H1 (cell line): ENCODE data around the gene PRX. TPM values are rescaled to one million over a fixed set of nuclear protein-coding genes. Genes with fewer than 3 reads are reported as not detected.

Experiments
- CTCF ChIA-PET: fragments of 300-600 bp; sonication (Branson Sonifier 250); formaldehyde crosslinking; loops from one replicate; lab custom pipeline; 2021; ENCODE audit not compliant: partially characterized antibody; lab: Charles Lee
- POLR2A ChIA-PET: fragments of 300-600 bp; sonication (Branson Sonifier 250); formaldehyde crosslinking; loops from one replicate; lab custom pipeline; 2021; ENCODE audit warnings: inconsistent platforms; ENCODE audit not compliant: partially characterized antibody; lab: Charles Lee
- DNase-seq, 2 experiments: peaks; one replicate each; pipeline versions ENCODE4 v3.0.0 to v3.0.0-alpha.2; 2010 to 2022; ENCODE audit warnings: low spot score in 2 of 2, low read depth in 1 of 2, mixed read lengths in 1 of 2
- FAIRE-seq: peaks from 2 replicates; lab custom pipeline; 2011; peaks lifted over from hg19 to GRCh38; lab: Jason Lieb, UNC
- H2AFZ ChIP-seq: 2 replicates; pipeline ENCODE4 v1.8.1; 2012; ENCODE audit warnings: low read length, inconsistent platforms
- H2AK5ac ChIP-seq: 2 replicates; pipeline ENCODE4 v1.6.1; 2013; ENCODE audit warnings: low read depth, low read length
- H2BK120ac ChIP-seq: replicated peaks from 2 replicates; pipeline ENCODE3; 2013; ENCODE audit warnings: low read depth, low read length, inconsistent platforms
- H2BK12ac ChIP-seq: 2 replicates; pipeline ENCODE4 v1.6.1; 2013; ENCODE audit warnings: low read depth, low read length
- H2BK15ac ChIP-seq: 2 replicates; pipeline ENCODE4 v1.6.1; 2013; ENCODE audit warnings: low read length
- H2BK20ac ChIP-seq: 2 replicates; pipeline ENCODE4 v1.6.1; 2013; ENCODE audit warnings: low read length
- H2BK5ac ChIP-seq: 2 replicates; pipeline ENCODE4 v1.6.1; 2013; ENCODE audit warnings: low read depth, low read length
- H3K14ac ChIP-seq: 2 replicates; pipeline ENCODE4 v1.6.1; 2013; ENCODE audit warnings: inconsistent platforms; ENCODE audit not compliant: insufficient read length
- H3K18ac ChIP-seq: 2 replicates; pipeline ENCODE4 v1.6.1; 2013; ENCODE audit warnings: low read length; ENCODE audit errors: extremely low read depth
- H3K23ac ChIP-seq: 2 replicates; pipeline ENCODE4 v1.6.1; 2013; ENCODE audit warnings: inconsistent platforms; ENCODE audit not compliant: insufficient read length
- H3K23me2 ChIP-seq: 2 replicates; pipeline ENCODE4 v1.6.1; 2013; ENCODE audit warnings: low read depth, low read length
- H3K27ac ChIP-seq: 2 replicates; pipeline ENCODE4 v1.6.1; 2011; ENCODE audit warnings: low read depth, low read length, inconsistent platforms
- H3K27me3 ChIP-seq, 4 experiments: replicated peaks in 1 of 4; 1 replicate in 1 of 4; 2 replicates in 3 of 4; pipeline versions ENCODE4 v1.6.1 to v1.8.1; 2011 to 2013; ENCODE audit warnings: low read length in 3 of 4, mild to moderate bottlenecking in 3 of 4, inconsistent platforms in 2 of 4, mixed read lengths in 2 of 4, moderate library complexity in 1 of 4; ENCODE audit not compliant: control insufficient read depth in 3 of 4, insufficient read depth in 3 of 4; ENCODE audit errors: extremely low read depth in 1 of 4
- H3K36me3 ChIP-seq, 4 experiments: 2 replicates each; pipeline versions ENCODE4 v1.6.1 to v1.8.1; 2011 to 2013; ENCODE audit warnings: mild to moderate bottlenecking in 4 of 4, low read length in 3 of 4, moderate library complexity in 2 of 4, control low read depth in 1 of 4, inconsistent platforms in 1 of 4; ENCODE audit not compliant: insufficient read depth in 4 of 4, control insufficient read depth in 2 of 4
- H3K4ac ChIP-seq: replicated peaks from 2 replicates; pipeline ENCODE3; 2013; ENCODE audit warnings: low read length, low read depth, mixed read lengths, inconsistent platforms; ENCODE audit not compliant: insufficient read length
- H3K4me1 ChIP-seq, 4 experiments: replicated peaks in 1 of 4; 1 replicate in 1 of 4; 2 replicates in 3 of 4; pipeline versions ENCODE4 v1.6.1 to v1.8.1; 2011 to 2013; ENCODE audit warnings: low read length in 3 of 4, inconsistent platforms in 2 of 4, mixed read lengths in 1 of 4; ENCODE audit not compliant: insufficient read depth in 4 of 4, control insufficient read depth in 3 of 4
- H3K4me2 ChIP-seq, 2 experiments: 2 replicates each; pipeline versions ENCODE4 v1.6.1 to v1.8.1; 2011 to 2013; ENCODE audit warnings: low read depth in 2 of 2, low read length in 2 of 2, control low read depth in 1 of 2, inconsistent platforms in 1 of 2, mild to moderate bottlenecking in 1 of 2; ENCODE audit not compliant: insufficient read depth in 1 of 2
- H3K4me3 ChIP-seq, 4 experiments: fragments of 200-600, 300-600 bp in 1 of 4; sonication (generic), shearing (Covaris generic), sonication (Bioruptor Twin) in 1 of 4; 2 replicates each; pipeline versions ENCODE4 v1.5.1 to v1.8.1; 2011 to 2016; ENCODE audit warnings: low read length in 4 of 4, low read depth in 3 of 4, control low read depth in 2 of 4, inconsistent platforms in 2 of 4, mild to moderate bottlenecking in 2 of 4, mixed read lengths in 1 of 4, moderate library complexity in 1 of 4; ENCODE audit not compliant: insufficient read depth in 2 of 4; ENCODE audit errors: extremely low read depth in 1 of 4
- H3K56ac ChIP-seq: replicated peaks from 2 replicates; pipeline ENCODE3; 2013; ENCODE audit warnings: low read depth, mild to moderate bottlenecking, mixed read lengths, low read length, inconsistent platforms; ENCODE audit not compliant: insufficient read length
- H3K79me1 ChIP-seq: 2 replicates; pipeline ENCODE4 v1.6.1; 2013; ENCODE audit warnings: low read depth, low read length, control low read depth
- H3K79me2 ChIP-seq, 2 experiments: 2 replicates each; pipeline versions ENCODE4 v1.6.1 to v1.8.1; 2012 to 2013; ENCODE audit warnings: low read length in 2 of 2, mild to moderate bottlenecking in 2 of 2, inconsistent platforms in 1 of 2; ENCODE audit not compliant: insufficient read depth in 2 of 2, control insufficient read depth in 1 of 2
- H3K9ac ChIP-seq, 4 experiments: replicated peaks in 1 of 4; 1 replicate in 1 of 4; 2 replicates in 3 of 4; pipeline versions ENCODE4 v1.6.1 to v1.8.1; 2011 to 2013; ENCODE audit warnings: low read depth in 3 of 4, low read length in 3 of 4, control low read depth in 2 of 4, mild to moderate bottlenecking in 2 of 4, moderate library complexity in 2 of 4, inconsistent platforms in 1 of 4; ENCODE audit errors: extremely low read depth in 1 of 4
- H3K9me3 ChIP-seq, 2 experiments: 2 replicates each; pipeline versions ENCODE4 v1.6.1 to v1.8.1; 2012 to 2013; ENCODE audit warnings: mild to moderate bottlenecking in 2 of 2, moderate library complexity in 2 of 2, control low read depth in 1 of 2, inconsistent platforms in 1 of 2, low read depth in 1 of 2, low read length in 1 of 2, mixed read lengths in 1 of 2; ENCODE audit not compliant: insufficient read depth in 2 of 2
- H4K20me1 ChIP-seq, 2 experiments: replicated peaks in 1 of 2; 2 replicates each; pipeline versions ENCODE3 to v1.8.1; 2011 to 2013; ENCODE audit warnings: inconsistent platforms in 2 of 2, low read length in 2 of 2, mild to moderate bottlenecking in 1 of 2; ENCODE audit not compliant: insufficient read depth in 2 of 2, control insufficient read depth in 1 of 2
- H4K5ac ChIP-seq: 2 replicates; pipeline ENCODE4 v1.6.1; 2013; ENCODE audit warnings: low read length, low read depth, mixed read lengths, inconsistent platforms; ENCODE audit not compliant: insufficient read length
- H4K8ac ChIP-seq: 2 replicates; pipeline ENCODE4 v1.8.0; 2013; ENCODE audit warnings: mild to moderate bottlenecking, moderate library complexity, low read length, inconsistent platforms; ENCODE audit not compliant: insufficient read depth; ENCODE audit errors: extremely low read depth
- H4K91ac ChIP-seq: replicated peaks from 2 replicates; pipeline ENCODE3; 2013; ENCODE audit warnings: low read length, mixed read lengths, inconsistent platforms; ENCODE audit not compliant: insufficient read length
- ATF2 ChIP-seq: IDR thresholded peaks from 2 replicates; pipeline ENCODE4 v1.6.1; 2012; ENCODE audit warnings: low read length, inconsistent platforms
- CTCF ChIP-seq, 3 experiments: IDR thresholded peaks; 1 replicate in 2 of 3; 2 replicates in 1 of 3; pipeline versions ENCODE4 v1.5.1 to v1.6.1; 2011; ENCODE audit warnings: low read length in 3 of 3, mild to moderate bottlenecking in 3 of 3, inconsistent platforms in 2 of 3, low read depth in 1 of 3, moderate library complexity in 1 of 3; ENCODE audit not compliant: insufficient read depth in 1 of 3; ENCODE audit errors: control extremely low read depth in 1 of 3
- RBBP5 ChIP-seq: IDR thresholded peaks from 2 replicates; pipeline ENCODE4 v1.7.1; 2012; ENCODE audit warnings: low read depth, mild to moderate bottlenecking, inconsistent platforms, low read length, moderate library complexity, borderline replicate concordance
- WGBS, 2 experiments: shearing (Covaris generic) in 1 of 2; methylation state at CpG; one replicate each; pipeline versions ENCODE4 v1.1.6 to v1.1.7; 2013 to 2015; ENCODE audit warnings: low lambda C conversion rate in 2 of 2, mixed read lengths in 2 of 2, inconsistent platforms in 1 of 2, low coverage in 1 of 2, missing lambda C conversion rate in 1 of 2; ENCODE audit not compliant: insufficient replicate concordance in 2 of 2, insufficient coverage in 1 of 2, insufficient read length in 1 of 2; ENCODE audit errors: extremely low coverage in 1 of 2, missing lambda C conversion rate in 1 of 2; 5-methylcytosine and 5-hydroxymethylcytosine counted together
- polyA plus RNA-seq, 7 experiments: library from polyadenylated mRNA; depleted of rRNA in 3 of 7; stranded (reverse) in 5 of 7; unstranded in 2 of 7; fragments of >200 nt in 5 of 7; fragments of 200-250 nt in 2 of 7; gene quantifications; 1 replicate in 5 of 7; 2 replicates in 1 of 7; 4 replicates in 1 of 7; pipeline versions ENCODE4 v1.2.1 to v1.2.3, GENCODE V29; 2011 to 2013; ENCODE audit warnings: missing spikeins in 2 of 7, mixed read lengths in 2 of 7
- total RNA-seq: library from RNA; stranded (reverse); fragmentation: NEBNext Ultra II Directional; extraction: Animal tissue kit (Norgen Biotek cat#: 25700); gene quantifications from 2 replicates; pipeline ENCODE4 v1.2.1, GENCODE V29; 2021

Gene PRX
- total and polyA plus RNA-seq, 2 of the 8 experiments (the other 6 are each of a cell fraction or from before 2014, with no cell fraction given) = 2.8 to 5.8 TPM

GRCh38 chr19:40365010-40365409 is 48.2 kb downstream of the PRX start:
- Histone ChIP-seq H2BK15ac (no peak overlapping the region; the same call in 1 of the 2 replicates), H3K27ac (no peak overlapping the region), H3K14ac (no peak overlapping the region), H3K18ac (no peak overlapping the region), H3K4me1 (peaks cover 0 to 16% (median 10%) of the 10 kb centered on the region in 4 experiments; a peak in 6 of 7 replicates), H2AFZ (no peak overlapping the region), H3K23ac (no peak overlapping the region), H2BK120ac (no peak overlapping the region), H3K9me3 (no peaks in the 10 kb centered on the region), H4K5ac (no peak overlapping the region), H2BK5ac (no peak overlapping the region), H3K23me2 (peaks cover 2% of the 10 kb centered on the region), H2BK20ac (no peak overlapping the region), H3K36me3 (peaks cover 0 to 19% (median 6%) of the 10 kb centered on the region in 4 experiments; a peak in 6 of 8 replicates), H3K27me3 (no peaks in the 10 kb centered on the region), H4K20me1 (peaks cover 0 to 3% of the 10 kb centered on the region in 2 experiments), H3K4me3 (peak overlapping the region in 3 of 4 experiments; percentile 29 to 76 (median 59); a peak in 5 of 8 replicates), H3K79me1 (no peaks in the 10 kb centered on the region), H2BK12ac (no peak overlapping the region), H3K4ac (no peak overlapping the region), H3K4me2 (peak overlapping the region; percentile 76 to 89; a peak in 2 of 4 replicates), H4K8ac (no peak overlapping the region; the same call in 1 of the 2 replicates), H2AK5ac (no peak overlapping the region), H3K79me2 (no peaks in the 10 kb centered on the region), H3K9ac (no peak overlapping the region), H4K91ac (no peak overlapping the region), H3K56ac (no peak overlapping the region)
- TF ChIP-seq ATF2 (no peak), RBBP5 (no peak), CTCF (IDR thresholded peaks at IDR 0.05; ENCODE audit: control extremely low read depth in 1 of 3, insufficient read depth in 1 of 3, low read depth in 1 of 3, low read length in 3 of 3) (no peak)
- WGBS, 2 experiments = 86% methylated on average over 3 of the region's 3 CpGs; no CpG with 5 or more reads in 1 of the 2 experiments
- CTCF ChIA-PET = interaction anchor here (1.0 to 4.0 kb wide), 4 partner anchors 16 to 60 kb away, joined by 3 to 19 read pairs (median 7); partner anchors contain the start of genes C19orf47 and PLD3
- DNase-seq (no peak), FAIRE-seq (no peak)
- POLR2A ChIA-PET = interaction anchor here (0.6 to 2.8 kb wide), 5 partner anchors 9 to 56 kb away, joined by 3 to 9 read pairs (median 5); no protein-coding TSS in a partner anchor
